Left renal pelvis (tissue), 4 donors: ENCODE results near the gene WLS. TPM values are rescaled to one million over a fixed set of nuclear protein-coding genes. Genes with fewer than 3 reads are reported as not detected.

Experiments
- DNase-seq, 4 donors: peaks; one replicate each; pipeline ENCODE4 v3.0.0-alpha.2; 2013; ENCODE audit warnings: low read depth in 4 of 4, low spot score in 3 of 4
- polyA plus RNA-seq, 4 donors: library from polyadenylated mRNA; unstranded; fragments of 120-200 nt; gene quantifications; one replicate each; pipeline ENCODE4 v1.2.1, GENCODE V29; 2013; ENCODE audit not compliant: insufficient read length in 4 of 4

WLS gene
- polyA plus RNA-seq, 4 donors, result 123 to 157 (median 145) TPM

- no peak for DNase-seq
Observed at GRCh38 chr1:68107771-68108170, 124.6 kb downstream of the WLS start.

DNA sequence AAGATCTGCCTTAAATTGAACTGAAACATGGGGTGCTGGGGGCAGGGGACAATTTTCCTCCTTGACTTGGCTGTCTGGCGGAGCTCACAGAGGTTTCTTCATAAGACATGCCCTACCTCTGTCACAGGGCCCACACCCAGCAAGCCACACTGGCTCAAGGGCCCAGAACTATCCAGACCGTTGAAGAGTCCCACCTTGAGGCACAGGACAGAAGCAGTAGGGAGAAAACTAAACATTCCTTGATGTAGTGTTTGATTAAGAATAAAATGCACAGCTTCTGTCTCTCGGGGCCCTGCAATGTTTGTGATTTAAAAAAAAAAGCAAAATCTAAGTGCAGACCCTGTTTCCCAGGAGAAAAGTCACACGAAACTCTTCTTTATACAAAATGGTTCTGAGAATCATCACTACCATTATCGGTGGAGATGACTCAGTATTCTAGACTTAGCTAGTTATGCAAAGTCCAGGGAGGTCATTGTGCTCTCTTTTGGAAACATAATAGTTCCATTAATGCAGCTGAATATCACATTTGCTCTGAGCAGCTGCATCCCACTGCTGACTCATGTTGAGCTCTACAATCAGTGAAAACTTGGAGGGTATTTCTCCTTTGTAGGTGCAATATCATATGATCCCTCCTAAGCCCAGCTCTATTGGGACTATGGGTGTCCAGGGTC lies 128.3 kb downstream of the WLS start:
- DNase-seq, result no peak

GRCh38 chr1:68103011-68103545 lies 129.2 kb downstream of the WLS start:
- DNase-seq, result no peak

DNA sequence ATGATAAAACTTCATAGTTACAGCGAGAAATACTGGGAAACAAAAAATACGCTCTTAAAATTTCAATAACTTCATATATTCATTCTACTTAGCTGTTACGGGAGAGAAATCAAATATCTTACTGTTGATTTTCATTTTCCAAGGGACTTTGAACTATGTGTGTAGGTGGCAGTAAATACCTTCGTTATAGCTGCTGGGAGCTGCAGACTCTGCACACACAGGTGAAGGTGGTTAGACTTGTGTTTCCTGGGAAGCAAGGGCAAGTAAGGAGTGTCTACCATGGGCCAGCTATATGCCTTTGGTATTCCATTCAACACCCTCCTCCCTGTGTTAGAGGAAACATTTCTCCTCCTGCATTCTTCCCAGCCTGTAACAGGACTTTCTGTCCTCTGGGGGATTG lies 130.5 kb downstream of the WLS start:
- DNase-seq, result no peak

- DNase-seq, result no peak
Observed at GRCh38 chr1:68100571-68100970, 131.8 kb downstream of the WLS start.

DNA sequence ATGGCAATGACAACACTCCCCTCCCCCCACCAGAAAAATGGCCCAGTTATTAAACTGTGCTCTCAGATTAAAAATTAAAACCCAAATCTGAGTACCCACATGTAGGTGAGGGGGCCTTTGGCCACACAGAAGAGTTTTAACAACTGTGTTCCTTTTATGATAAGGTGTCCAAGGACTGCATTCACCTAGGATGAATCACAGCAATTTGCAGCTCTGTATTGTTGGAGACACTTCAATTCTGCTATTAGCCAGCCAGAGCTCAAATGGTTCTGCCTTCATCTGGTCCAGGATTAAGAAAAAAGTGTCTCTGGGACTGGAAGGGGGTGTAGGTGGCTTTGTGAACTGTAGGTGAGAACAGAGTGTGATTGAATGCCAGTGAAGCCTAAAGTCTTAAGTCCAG lies 138.6 kb downstream of the WLS start:
- DNase-seq, result no peak

GRCh38 chr1:68087184-68087583 lies 145.1 kb downstream of the WLS start:
- no peak for DNase-seq

- DNase-seq, result no peak
Observed at GRCh38 chr1:68085752-68086151, 146.6 kb downstream of the WLS start.

DNA sequence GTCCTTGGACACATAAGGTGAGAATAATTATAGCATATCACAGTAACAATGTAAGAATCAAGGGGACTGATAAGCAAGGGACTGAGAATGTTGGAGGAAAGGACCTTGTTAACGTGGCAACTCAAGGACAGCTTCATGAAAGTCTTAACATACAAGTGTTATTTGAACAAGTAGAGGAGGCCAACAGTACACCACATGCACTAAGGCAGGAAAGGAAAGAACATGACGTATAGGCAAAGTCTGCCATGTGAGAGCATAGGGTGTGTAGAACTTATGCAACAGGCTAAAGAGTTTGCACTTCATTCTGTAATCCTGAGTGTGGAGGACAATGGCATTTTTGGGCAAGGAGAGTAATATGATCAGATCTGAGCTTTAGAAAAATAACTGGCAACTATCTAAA lies 148.6 kb downstream of the WLS start:
- no peak for DNase-seq

DNA sequence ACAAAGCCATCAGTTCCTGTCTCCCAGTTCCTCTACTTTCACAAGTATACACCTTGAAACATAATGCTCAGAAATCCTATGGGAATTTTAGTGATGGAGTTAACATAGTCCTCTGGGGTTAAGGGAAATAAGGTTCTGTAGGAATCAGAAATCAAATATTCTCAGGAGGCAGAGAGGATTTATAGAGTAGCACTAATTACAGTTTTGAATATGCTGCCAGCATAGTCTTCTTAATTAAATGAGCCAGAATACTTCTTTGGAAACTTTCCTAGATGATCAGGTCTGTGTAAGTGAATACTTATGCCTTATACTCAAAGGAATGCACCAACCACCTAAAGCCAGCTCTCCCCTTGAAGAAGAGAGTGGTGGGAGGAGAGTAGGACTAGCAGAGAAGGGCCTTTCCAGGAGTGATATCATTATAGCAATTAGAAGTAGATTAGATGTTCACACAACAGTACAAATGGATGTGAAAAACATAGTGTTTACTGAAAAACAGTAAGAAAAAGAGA lies 150.5 kb downstream of the WLS start:
- no peak for DNase-seq

DNA sequence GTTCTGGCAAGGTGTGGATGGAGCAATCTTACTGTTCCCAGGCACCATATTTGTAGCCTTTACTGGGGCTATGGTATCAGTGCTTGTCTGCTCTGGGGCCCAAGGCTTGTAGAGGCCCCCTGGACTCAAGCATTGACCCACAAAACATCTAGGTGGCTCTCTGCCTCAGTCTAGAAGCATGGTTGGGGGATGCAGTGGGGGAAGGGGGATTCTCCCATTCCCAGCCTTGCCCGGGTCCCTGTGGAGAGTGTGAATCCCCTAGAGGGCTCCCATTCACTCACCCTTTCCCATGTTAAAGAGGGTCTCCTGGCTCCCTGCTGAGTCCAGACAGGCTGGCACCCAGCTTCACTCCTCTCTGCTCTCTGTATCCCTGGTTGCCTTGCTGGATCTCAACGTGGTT lies 153.7 kb downstream of the WLS start:
- no peak for DNase-seq

Other genes starting within 250 kb of the WLS start
- gene DIRAS3, start 181.9 kb downstream of the WLS start, polyA plus RNA-seq, result 1 to 10 TPM; 2.3 to 3.5 (median 2.9) TPM
- gene RPE65, start 217.4 kb upstream of the WLS start, polyA plus RNA-seq, result under 1 TPM; 0.09 to 0.30 (median 0.11) TPM